ENCODE measurements around the gene SV2A. TPM values are rescaled to one million over a fixed set of nuclear protein-coding genes. Genes with fewer than 3 reads are reported as not detected.

SV2A gene, protein sequence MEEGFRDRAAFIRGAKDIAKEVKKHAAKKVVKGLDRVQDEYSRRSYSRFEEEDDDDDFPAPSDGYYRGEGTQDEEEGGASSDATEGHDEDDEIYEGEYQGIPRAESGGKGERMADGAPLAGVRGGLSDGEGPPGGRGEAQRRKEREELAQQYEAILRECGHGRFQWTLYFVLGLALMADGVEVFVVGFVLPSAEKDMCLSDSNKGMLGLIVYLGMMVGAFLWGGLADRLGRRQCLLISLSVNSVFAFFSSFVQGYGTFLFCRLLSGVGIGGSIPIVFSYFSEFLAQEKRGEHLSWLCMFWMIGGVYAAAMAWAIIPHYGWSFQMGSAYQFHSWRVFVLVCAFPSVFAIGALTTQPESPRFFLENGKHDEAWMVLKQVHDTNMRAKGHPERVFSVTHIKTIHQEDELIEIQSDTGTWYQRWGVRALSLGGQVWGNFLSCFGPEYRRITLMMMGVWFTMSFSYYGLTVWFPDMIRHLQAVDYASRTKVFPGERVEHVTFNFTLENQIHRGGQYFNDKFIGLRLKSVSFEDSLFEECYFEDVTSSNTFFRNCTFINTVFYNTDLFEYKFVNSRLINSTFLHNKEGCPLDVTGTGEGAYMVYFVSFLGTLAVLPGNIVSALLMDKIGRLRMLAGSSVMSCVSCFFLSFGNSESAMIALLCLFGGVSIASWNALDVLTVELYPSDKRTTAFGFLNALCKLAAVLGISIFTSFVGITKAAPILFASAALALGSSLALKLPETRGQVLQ
- 20.3 and 23.2 TPM in 2 replicates for total RNA-seq

DNA sequence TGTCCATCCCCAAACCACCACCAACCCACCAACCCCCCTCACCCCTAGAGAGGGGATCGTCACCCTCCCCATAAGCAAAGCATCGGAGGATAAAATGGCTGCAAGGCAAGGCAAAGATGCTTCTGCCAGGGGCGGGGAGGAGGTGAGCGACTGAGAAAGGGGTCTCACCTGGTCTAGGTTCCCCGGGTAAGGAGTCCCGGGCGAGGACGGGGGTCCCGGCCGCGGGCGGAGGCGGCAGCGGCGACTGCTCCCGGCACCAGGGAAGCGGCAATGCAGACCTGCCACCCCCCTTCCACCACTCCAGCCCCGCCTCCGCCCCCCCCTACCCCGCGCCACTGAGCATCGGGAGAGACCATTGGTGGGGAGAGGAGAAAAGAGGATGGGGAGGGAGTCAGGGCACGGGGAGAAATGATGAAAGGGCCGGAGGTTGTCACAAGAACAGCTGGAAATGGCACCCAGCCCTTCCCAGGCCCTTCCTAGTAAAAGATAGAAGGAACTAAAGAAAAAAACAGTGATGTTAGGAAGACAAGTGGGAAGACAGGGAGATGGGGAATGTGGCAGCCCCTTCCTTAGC is at the start of gene SV2A:
TSS of gene SV2A (minus strand) at position 274 of the 574 bp plus-strand sequence. CDS start 4,004 bp downstream, outside the sequence.
- TF ChIP-seq, protein P1, sequence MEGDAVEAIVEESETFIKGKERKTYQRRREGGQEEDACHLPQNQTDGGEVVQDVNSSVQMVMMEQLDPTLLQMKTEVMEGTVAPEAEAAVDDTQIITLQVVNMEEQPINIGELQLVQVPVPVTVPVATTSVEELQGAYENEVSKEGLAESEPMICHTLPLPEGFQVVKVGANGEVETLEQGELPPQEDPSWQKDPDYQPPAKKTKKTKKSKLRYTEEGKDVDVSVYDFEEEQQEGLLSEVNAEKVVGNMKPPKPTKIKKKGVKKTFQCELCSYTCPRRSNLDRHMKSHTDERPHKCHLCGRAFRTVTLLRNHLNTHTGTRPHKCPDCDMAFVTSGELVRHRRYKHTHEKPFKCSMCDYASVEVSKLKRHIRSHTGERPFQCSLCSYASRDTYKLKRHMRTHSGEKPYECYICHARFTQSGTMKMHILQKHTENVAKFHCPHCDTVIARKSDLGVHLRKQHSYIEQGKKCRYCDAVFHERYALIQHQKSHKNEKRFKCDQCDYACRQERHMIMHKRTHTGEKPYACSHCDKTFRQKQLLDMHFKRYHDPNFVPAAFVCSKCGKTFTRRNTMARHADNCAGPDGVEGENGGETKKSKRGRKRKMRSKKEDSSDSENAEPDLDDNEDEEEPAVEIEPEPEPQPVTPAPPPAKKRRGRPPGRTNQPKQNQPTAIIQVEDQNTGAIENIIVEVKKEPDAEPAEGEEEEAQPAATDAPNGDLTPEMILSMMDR (IDR thresholded peaks at IDR 0.05; ENCODE audit: extremely low read depth, low read depth, low read length) = no peak
- H3K4me3 ChIP-seq (ENCODE audit: insufficient read depth, low read length) = peak within 1 kb of the TSS; percentile 79
- peaks cover 6% of the 10 kb centered on the region for H3K36me3 ChIP-seq (ENCODE audit: insufficient read depth, low read length)
- peak within 1 kb of the TSS; percentile 83 for H3K4me2 ChIP-seq (ENCODE audit: insufficient read depth, low read length)
- H3K9me3 ChIP-seq (ENCODE audit: low read depth, low read length) = no peaks in the 10 kb centered on the region
- H3K27ac ChIP-seq (ENCODE audit: low read depth, low read length) = no peak within 1 kb of the TSS
- no peaks in the 10 kb centered on the region for H3K27me3 ChIP-seq (ENCODE audit: insufficient read depth, low read length)
- peak; percentile 96 for DNase-seq (ENCODE audit: insufficient read length, low spot score, missing footprints)
- H4K20me1 ChIP-seq (ENCODE audit: insufficient read depth, low read length) = no peaks in the 10 kb centered on the region
- peaks cover 9% of the 10 kb centered on the region for H3K79me2 ChIP-seq (ENCODE audit: insufficient read depth, low read length)
- H3K4me1 ChIP-seq (ENCODE audit: insufficient read depth, low read length) = peaks cover 8% of the 10 kb centered on the region
- H2AFZ ChIP-seq (ENCODE audit: low read length) = peak within 1 kb of the TSS; percentile 94

DNA sequence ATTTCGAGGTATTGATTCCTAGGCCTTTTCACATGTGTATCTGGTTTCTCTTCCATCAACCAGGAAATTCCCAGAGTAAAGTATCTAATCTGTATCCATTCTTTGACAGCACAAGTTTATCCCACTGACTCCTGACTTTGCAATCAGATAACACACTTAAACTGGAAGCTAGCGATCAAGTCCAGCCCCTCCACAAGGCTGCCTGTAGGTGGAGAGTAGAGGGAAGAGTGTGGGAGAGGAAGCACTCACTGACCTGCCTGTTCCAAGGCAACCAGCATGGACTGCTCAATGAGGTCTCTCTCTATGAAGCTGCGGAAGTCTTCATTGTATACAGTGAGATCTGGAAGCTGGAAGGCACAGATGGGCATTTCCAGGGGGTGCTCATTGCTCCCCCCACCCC is 49.4 kb upstream of the SV2A start:
- H3K4me3 ChIP-seq (ENCODE audit: insufficient read depth, low read length) = no peak overlapping the region
- no peak for DNase-seq (ENCODE audit: insufficient read length, low spot score, missing footprints)
- no peaks in the 10 kb centered on the region for H3K9me3 ChIP-seq (ENCODE audit: low read depth, low read length)
- no peak overlapping the region for H3K4me2 ChIP-seq (ENCODE audit: insufficient read depth, low read length)
- peaks cover 63% of the 10 kb centered on the region for H3K36me3 ChIP-seq (ENCODE audit: insufficient read depth, low read length)
- no peak overlapping the region for H2AFZ ChIP-seq (ENCODE audit: low read length)
- H3K79me2 ChIP-seq (ENCODE audit: insufficient read depth, low read length) = peaks cover 9% of the 10 kb centered on the region
- no peaks in the 10 kb centered on the region for H3K27me3 ChIP-seq (ENCODE audit: insufficient read depth, low read length)
- H4K20me1 ChIP-seq (ENCODE audit: insufficient read depth, low read length) = peaks cover 3% of the 10 kb centered on the region
- no peak overlapping the region for H3K27ac ChIP-seq (ENCODE audit: low read depth, low read length)
- peaks cover 3% of the 10 kb centered on the region for H3K4me1 ChIP-seq (ENCODE audit: insufficient read depth, low read length)
- TF ChIP-seq, protein P1 (IDR thresholded peaks at IDR 0.05; ENCODE audit: extremely low read depth, low read depth, low read length) = no peak

DNA sequence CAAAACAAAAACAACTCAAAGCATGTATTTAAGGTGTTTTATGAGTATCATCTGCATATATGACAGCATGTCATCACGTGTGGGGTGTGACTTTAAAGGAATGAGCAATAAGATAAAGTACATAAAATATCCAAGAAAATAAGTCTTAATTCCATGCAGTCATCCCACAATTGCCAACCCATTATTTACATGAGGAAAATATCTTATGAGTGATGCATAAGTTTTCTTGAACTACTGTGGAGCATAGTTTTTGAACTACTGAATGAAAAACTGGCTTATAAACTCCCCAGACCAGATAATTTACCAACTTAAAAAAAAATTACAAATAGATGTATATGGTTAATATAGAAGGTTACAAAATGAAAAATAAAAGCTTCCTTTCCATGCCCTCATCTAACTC is 48.8 kb upstream of the SV2A start:
- Histone ChIP-seq H2AFZ (ENCODE audit: low read length) (no peak overlapping the region), H3K4me2 (ENCODE audit: insufficient read depth, low read length) (no peak overlapping the region), H3K36me3 (ENCODE audit: insufficient read depth, low read length) (peaks cover 57% of the 10 kb centered on the region), H3K79me2 (ENCODE audit: insufficient read depth, low read length) (peaks cover 7% of the 10 kb centered on the region), H3K9me3 (ENCODE audit: low read depth, low read length) (no peaks in the 10 kb centered on the region), H4K20me1 (ENCODE audit: insufficient read depth, low read length) (peaks cover 6% of the 10 kb centered on the region), H3K27me3 (ENCODE audit: insufficient read depth, low read length) (no peaks in the 10 kb centered on the region), H3K27ac (ENCODE audit: low read depth, low read length) (no peak overlapping the region), H3K4me3 (ENCODE audit: insufficient read depth, low read length) (no peak overlapping the region), H3K4me1 (ENCODE audit: insufficient read depth, low read length) (peaks cover 3% of the 10 kb centered on the region)
- DNase-seq (ENCODE audit: insufficient read length, low spot score, missing footprints) = no peak
- TF ChIP-seq, protein P1 (IDR thresholded peaks at IDR 0.05; ENCODE audit: extremely low read depth, low read depth, low read length) = no peak

All from osteoblast (primary cell).